Prostate gland (tissue), 2 donors: ENCODE results near the gene HECTD3.

Source experiments
- POLR2A ChIP-seq: fragments of 450-650 bp; IDR thresholded peaks from one replicate; pipeline ENCODE4 v1.6.1; 2016; ENCODE audit warnings: antibody characterized with exemption, mild to moderate bottlenecking
- POLR2AphosphoS5 ChIP-seq: sonication (generic); formaldehyde crosslinking; IDR thresholded peaks from one replicate; pipeline ENCODE4 v1.6.1; 2017; ENCODE audit warnings: antibody characterized with exemption
- TF ChIP-seq, protein P1 (sequence below), 4 experiments: fragments of 200-600 bp in 2 of 4; fragments of 450-650 bp in 2 of 4; sonication (generic) in 2 of 4; IDR thresholded peaks; 1 replicate in 3 of 4; 2 replicates in 1 of 4; pipeline ENCODE4 v1.5.1; 2016 to 2019; ENCODE audit warnings: antibody characterized with exemption in 4 of 4, mild to moderate bottlenecking in 2 of 4, moderate library complexity in 2 of 4

DNA sequence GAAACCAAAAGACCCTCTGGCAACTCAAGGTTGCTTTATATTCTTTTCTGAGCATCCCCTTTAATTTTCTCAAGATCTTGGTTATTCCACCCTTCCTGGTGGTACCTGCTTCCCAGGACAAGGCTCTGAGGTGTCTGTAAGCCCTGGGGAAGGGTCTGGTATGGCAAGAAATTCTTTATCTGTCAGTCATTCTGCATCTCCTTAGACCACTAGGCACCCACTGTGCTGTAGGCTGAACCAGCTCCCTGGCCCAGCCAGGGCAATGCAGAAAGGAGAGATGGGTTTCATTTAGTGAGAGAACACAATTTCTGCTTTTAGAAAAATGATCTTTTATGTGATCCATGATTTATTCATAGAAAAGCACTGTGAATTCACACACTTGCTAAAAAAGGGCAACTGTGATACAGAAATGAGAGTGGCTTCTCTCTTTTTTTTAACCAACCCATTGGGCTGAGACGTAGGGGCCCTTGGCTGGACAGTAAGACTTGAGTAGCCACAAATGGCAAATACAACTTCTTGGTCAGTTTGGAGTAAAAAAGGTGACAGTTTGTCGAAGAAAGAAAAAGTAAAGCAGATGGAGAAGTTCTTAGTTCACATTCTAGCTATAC, 5.1 kb upstream of the HECTD3 start:
- TF ChIP-seq, protein P1, sequence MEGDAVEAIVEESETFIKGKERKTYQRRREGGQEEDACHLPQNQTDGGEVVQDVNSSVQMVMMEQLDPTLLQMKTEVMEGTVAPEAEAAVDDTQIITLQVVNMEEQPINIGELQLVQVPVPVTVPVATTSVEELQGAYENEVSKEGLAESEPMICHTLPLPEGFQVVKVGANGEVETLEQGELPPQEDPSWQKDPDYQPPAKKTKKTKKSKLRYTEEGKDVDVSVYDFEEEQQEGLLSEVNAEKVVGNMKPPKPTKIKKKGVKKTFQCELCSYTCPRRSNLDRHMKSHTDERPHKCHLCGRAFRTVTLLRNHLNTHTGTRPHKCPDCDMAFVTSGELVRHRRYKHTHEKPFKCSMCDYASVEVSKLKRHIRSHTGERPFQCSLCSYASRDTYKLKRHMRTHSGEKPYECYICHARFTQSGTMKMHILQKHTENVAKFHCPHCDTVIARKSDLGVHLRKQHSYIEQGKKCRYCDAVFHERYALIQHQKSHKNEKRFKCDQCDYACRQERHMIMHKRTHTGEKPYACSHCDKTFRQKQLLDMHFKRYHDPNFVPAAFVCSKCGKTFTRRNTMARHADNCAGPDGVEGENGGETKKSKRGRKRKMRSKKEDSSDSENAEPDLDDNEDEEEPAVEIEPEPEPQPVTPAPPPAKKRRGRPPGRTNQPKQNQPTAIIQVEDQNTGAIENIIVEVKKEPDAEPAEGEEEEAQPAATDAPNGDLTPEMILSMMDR (IDR thresholded peaks at IDR 0.05), result no peak
- TF ChIP-seq POLR2AphosphoS5 (no peak), POLR2A (no peak)
